ENCODE results near the gene GCN1.

Gene GCN1

GRCh38 chr12:120138366-120138765 is 56.1 kb downstream of the GCN1 start:
- H3K4me3 ChIP-seq (ENCODE audit: low read length) = no peak overlapping the region
- no peak for TF ChIP-seq ZNF274 (IDR thresholded peaks at IDR 0.05; ENCODE audit: low read depth, low read length)

DNA sequence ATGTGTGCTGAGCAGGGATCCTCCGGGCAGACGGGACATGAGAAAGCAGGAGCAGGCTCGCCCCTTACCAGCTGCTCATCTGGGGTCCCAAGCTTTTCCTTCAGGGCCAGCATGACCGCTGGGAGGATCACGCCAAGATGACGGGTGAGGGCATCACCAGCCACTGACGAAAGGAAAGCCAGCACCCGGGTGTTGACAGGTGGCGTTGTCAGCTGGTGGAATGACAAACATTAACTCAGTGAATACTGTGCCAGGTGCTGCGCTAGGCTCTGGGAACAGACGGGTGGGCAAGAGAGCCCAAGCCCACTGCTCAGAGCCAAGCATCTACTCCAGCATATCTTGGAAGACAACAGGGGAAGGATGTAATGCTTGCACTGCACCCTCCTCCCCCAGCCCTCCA is 56.7 kb downstream of the GCN1 start:
- no peak for TF ChIP-seq ZNF274 (IDR thresholded peaks at IDR 0.05; ENCODE audit: low read depth, low read length)
- H3K4me3 ChIP-seq (ENCODE audit: low read length) = no peak overlapping the region

- H3K4me3 ChIP-seq (ENCODE audit: low read length) = no peak overlapping the region
- no peak for TF ChIP-seq ZNF274 (IDR thresholded peaks at IDR 0.05; ENCODE audit: low read depth, low read length)
These were observed 58.3 kb downstream of the GCN1 start for GRCh38 chr12:120136093-120136770.

GRCh38 chr12:120134307-120134980 is 60.1 kb downstream of the GCN1 start:
- TF ChIP-seq ZNF274 (IDR thresholded peaks at IDR 0.05; ENCODE audit: low read depth, low read length) = no peak
- no peak overlapping the region for H3K4me3 ChIP-seq (ENCODE audit: low read length)

DNA sequence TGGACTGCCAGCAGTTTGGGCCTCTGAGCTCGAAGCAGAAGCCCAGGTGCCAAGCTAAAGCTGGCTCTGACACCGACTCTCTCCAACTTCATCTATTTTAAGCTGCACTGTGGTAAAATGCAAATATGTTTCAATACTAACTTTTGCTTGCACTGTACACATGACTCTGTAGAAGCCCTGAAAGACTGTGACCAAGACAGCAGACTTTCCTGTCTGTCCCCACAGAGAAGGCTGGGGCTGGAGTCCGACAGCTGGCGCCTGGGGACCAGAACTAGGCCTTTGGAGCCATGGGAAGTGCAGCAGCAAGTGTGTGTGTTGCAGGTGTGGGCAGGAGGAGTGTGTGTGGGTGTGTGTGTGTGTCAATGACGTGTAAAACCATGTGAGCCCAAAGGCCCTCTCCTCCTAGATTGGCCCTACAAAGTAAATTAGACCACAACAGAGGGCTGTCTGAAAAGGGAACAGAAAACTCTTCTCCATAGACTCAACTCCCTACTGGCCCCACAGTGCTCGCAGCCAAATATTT is 61.6 kb downstream of the GCN1 start:
- peak overlapping the region; percentile 28; the same call in 1 of the 2 replicates for H3K4me3 ChIP-seq (ENCODE audit: low read length)
- TF ChIP-seq ZNF274 (IDR thresholded peaks at IDR 0.05; ENCODE audit: low read depth, low read length) = no peak

DNA sequence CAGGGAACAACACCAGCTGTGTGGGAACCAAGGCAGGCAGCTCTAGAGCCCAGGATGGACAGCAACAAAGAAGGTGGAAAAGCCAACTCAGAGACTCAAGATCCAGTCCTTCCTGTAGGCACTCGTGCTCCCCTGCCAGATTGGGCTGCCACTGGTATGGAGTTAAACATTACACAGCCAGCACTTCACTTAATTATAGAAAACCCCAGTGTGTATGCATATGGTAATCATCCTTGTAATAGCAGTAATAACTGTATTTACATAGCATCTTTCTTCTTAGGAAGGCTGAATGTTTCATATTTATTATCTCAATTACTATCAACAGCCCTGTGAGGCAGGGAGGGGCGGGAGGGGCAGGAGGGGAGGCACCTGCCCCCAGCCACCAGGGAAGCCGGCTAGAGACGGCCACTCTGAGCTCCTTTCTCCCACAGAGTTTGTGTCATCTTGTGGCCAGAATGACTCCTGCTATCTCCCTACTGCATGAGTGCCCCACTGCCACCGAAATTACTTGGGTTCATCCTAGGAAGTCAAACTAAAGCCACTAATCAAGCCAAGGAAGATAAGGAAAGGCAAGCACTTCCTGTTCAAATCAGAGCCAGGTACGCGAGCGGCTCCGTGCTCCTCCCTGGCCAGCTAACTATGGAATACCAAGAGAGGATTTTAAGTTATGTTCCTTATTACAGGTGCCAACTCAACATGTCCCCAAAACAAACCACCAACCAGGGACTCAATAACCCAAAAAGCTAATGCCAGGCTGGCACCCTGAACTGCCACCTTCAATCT is 62.3 kb downstream of the GCN1 start:
- H3K4me3 ChIP-seq (ENCODE audit: low read length) = peak overlapping the region; percentile 28; the same call in 1 of the 2 replicates

DNA sequence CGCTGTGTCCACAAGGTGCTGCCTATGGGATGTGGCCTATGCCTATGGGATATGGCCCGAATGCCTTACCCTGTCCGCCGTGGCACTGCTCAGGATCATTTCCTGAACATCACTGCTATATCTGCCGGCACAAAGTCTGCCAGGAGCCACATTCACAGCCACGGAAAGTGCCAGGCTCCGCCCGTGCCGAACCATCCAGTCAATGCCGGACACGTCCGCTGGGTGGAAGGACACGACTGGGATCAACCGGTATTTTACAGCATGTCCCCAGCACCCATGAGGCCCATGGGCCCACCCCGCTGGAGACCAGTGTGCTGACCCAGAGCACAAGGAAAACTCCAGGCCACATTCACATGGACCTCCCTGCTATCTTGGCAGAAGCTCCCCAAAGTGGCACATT is 63.4 kb downstream of the GCN1 start:
- TF ChIP-seq ZNF274 (IDR thresholded peaks at IDR 0.05; ENCODE audit: low read depth, low read length) = no peak

More for the DNA sequence above, 62.3 kb downstream of the GCN1 start:
- no peak for TF ChIP-seq ZNF274 (IDR thresholded peaks at IDR 0.05; ENCODE audit: low read depth, low read length)

DNA sequence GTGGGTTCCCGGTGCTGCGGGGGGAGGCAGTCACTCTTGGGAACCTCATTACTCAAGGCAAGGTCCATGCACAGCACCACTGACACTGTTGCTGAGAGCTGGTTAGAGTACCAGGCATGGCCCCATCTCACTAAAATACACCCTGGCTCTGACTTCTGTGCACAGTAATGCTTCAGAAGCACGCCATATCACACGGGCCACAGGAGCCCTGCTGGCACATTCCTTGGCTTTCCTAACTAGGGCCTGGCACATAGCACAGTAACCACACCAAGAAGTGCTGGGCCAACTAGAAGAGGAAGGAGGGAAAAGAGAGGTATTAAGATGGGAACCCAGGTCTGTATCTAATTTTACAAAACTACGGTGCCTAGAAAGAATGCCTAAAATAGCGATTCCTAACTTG is 64.5 kb downstream of the GCN1 start:
- H3K4me3 ChIP-seq (ENCODE audit: low read length) = no peak overlapping the region
- no peak for TF ChIP-seq ZNF274 (IDR thresholded peaks at IDR 0.05; ENCODE audit: low read depth, low read length)

More for the DNA sequence above, 63.4 kb downstream of the GCN1 start:
- no peak overlapping the region for H3K4me3 ChIP-seq (ENCODE audit: low read length)

GRCh38 chr12:120126635-120127005 is 67.9 kb downstream of the GCN1 start:
- no peak for TF ChIP-seq ZNF274 (IDR thresholded peaks at IDR 0.05; ENCODE audit: low read depth, low read length)
- H3K4me3 ChIP-seq (ENCODE audit: low read length) = no peak overlapping the region

DNA sequence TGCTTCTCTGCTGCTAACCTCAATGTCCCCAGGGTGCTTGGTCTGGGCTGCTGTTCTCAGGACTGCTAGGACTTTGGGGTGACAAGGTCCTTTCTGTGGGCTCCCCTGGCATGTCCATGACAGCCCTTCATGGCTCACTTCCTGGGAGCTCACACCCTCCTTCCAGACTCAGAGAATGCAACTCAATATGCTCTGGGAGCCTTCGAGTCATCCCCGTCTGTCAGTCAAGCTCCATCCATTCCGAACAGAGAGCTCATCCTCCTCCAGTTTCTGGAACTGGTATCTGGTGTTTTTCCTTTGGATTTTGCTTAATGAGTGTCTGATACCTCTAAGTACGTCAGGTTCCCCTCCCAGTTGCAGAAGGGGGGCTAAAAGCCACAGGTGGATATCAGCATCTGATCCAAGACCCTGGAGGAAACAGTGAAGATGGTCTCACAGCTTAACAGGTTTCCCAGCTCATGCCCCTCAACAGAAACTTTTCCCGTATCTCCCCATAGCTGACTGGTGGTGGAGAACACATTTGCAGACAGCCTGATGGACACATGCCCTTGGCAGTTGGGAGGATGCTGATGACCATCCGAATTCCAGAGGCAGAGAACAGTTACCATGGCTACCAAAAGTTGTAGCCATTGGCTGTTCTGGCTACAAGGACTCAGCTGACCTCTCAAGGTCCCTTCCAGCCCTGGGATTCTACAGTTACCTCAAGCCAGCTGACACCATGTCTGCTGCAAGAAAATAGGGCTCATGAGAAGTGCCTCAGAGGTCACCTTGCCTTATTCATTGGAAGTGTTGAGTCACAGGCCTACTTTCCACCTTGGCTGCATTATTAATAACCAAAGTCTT is 68.5 kb downstream of the GCN1 start:
- H3K4me3 ChIP-seq (ENCODE audit: low read length) = no peak overlapping the region
- no peak for TF ChIP-seq ZNF274 (IDR thresholded peaks at IDR 0.05; ENCODE audit: low read depth, low read length)

DNA sequence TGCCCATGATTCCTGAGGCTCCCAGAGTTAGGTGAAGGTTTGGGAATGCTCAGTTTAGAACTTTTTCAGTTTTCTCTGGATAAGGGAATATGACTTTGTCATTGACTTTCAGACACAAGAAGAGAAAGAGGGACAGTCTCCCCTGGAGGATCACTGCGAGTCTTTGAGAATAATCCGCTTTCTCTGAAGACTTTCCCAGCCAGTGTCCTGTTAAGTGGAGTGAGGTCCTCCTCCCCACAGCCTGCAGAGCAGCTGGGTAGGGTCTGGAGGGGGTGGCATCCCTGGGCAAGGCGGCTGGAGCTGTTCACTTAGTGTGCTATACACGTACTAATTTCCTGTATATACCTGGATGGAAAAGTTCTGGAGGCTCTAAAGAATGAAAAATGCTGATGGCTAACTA is 69.5 kb downstream of the GCN1 start:
- TF ChIP-seq ZNF274 (IDR thresholded peaks at IDR 0.05; ENCODE audit: low read depth, low read length) = no peak
- H3K4me3 ChIP-seq (ENCODE audit: low read length) = no peak overlapping the region

DNA sequence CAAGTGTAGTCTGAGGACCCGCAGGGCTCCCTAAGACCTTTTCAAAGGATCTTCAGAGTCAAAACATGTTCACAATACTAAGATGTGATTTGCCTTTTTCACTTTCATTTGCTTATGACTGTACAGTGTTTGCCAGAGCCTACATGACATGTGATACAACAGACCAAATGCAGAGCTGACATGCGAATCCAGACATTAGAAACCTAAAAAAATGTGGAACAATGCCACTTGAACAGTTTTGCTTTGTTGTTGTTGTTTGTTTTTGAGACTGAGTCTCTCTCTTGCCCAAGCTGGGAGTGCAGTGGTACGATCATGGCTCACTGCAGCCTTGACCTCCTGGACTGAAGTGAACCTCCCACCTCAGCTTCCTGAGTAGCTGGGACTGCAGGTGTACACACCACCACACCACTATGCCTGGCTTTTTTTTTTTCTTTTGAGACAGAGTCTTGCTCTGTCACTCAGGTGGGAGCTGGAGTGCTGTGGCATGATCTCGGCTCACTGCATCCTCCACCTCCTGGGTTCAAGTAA is 72.7 kb downstream of the GCN1 start:
- TF ChIP-seq ZNF274 (IDR thresholded peaks at IDR 0.05; ENCODE audit: low read depth, low read length) = no peak
- peak overlapping the region; percentile 26; the same call in 1 of the 2 replicates for H3K4me3 ChIP-seq (ENCODE audit: low read length)

DNA sequence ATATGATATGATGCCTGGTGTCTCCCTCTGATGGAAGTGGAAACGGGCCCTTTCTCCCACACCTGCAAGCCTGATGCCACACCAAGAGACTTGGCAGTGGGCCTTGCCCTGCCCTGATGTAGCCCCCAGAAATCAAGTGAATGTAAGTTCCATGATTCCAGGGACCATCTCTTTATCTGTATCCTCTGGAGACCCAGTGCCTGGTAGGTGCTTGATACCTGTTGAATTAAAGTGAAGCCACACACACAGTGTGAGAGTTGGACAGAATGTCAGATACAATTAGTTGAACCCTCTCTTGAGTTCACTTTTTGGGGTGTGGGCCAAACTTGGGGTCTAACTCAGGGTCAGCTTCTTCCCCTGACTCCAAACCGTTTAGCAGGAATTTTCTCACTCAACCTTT is 73.2 kb downstream of the GCN1 start:
- H3K4me3 ChIP-seq (ENCODE audit: low read length) = peak overlapping the region; percentile 26; the same call in 1 of the 2 replicates
- TF ChIP-seq ZNF274 (IDR thresholded peaks at IDR 0.05; ENCODE audit: low read depth, low read length) = no peak
